Tibial nerve (tissue), 4 donors: Measurements from ENCODE around the gene CNN1.

Source experiments
- EP300 ChIP-seq, 2 donors: sonication (generic); formaldehyde crosslinking; IDR thresholded peaks; one replicate each; pipeline ENCODE4 v1.6.1; 2017; ENCODE audit warnings: antibody characterized with exemption in 2 of 2, mild to moderate bottlenecking in 1 of 2
- TF ChIP-seq, protein P1 (sequence below), 5 experiments: fragments of 200-600 bp in 3 of 5; fragments of 450-650 bp in 2 of 5; sonication (generic) in 3 of 5; IDR thresholded peaks; one replicate each; pipeline ENCODE4 v1.5.1; 2016 to 2019; ENCODE audit warnings: antibody characterized with exemption in 5 of 5, mild to moderate bottlenecking in 3 of 5, moderate library complexity in 2 of 5

GRCh38 chr19:11513946-11514345, 24.7 kb upstream of the CNN1 start:
- TF ChIP-seq, protein P1, sequence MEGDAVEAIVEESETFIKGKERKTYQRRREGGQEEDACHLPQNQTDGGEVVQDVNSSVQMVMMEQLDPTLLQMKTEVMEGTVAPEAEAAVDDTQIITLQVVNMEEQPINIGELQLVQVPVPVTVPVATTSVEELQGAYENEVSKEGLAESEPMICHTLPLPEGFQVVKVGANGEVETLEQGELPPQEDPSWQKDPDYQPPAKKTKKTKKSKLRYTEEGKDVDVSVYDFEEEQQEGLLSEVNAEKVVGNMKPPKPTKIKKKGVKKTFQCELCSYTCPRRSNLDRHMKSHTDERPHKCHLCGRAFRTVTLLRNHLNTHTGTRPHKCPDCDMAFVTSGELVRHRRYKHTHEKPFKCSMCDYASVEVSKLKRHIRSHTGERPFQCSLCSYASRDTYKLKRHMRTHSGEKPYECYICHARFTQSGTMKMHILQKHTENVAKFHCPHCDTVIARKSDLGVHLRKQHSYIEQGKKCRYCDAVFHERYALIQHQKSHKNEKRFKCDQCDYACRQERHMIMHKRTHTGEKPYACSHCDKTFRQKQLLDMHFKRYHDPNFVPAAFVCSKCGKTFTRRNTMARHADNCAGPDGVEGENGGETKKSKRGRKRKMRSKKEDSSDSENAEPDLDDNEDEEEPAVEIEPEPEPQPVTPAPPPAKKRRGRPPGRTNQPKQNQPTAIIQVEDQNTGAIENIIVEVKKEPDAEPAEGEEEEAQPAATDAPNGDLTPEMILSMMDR (IDR thresholded peaks at IDR 0.05) = no peak
- no peak for TF ChIP-seq EP300 (IDR thresholded peaks at IDR 0.05)
